Fibroblast of lung (primary cell): Measurements from ENCODE around the gene LMO3.

Source experiments
- CTCF ChIP-seq, 2 donors: IDR thresholded peaks in 1 of 2; conservative IDR thresholded peaks in 1 of 2; 1 replicate in 1 of 2; 2 replicates in 1 of 2; pipeline ENCODE4 v1.5.1; 2011 to 2012; ENCODE audit warnings: low read length in 2 of 2, control low read depth in 1 of 2, inconsistent platforms in 1 of 2, low read depth in 1 of 2, mild to moderate bottlenecking in 1 of 2
- EZH2 ChIP-seq: IDR thresholded peaks from 2 replicates; pipeline ENCODE4 v1.5.1; 2012; ENCODE audit warnings: low read length, control low read depth, mild to moderate bottlenecking; ENCODE audit errors: missing control alignments

DNA sequence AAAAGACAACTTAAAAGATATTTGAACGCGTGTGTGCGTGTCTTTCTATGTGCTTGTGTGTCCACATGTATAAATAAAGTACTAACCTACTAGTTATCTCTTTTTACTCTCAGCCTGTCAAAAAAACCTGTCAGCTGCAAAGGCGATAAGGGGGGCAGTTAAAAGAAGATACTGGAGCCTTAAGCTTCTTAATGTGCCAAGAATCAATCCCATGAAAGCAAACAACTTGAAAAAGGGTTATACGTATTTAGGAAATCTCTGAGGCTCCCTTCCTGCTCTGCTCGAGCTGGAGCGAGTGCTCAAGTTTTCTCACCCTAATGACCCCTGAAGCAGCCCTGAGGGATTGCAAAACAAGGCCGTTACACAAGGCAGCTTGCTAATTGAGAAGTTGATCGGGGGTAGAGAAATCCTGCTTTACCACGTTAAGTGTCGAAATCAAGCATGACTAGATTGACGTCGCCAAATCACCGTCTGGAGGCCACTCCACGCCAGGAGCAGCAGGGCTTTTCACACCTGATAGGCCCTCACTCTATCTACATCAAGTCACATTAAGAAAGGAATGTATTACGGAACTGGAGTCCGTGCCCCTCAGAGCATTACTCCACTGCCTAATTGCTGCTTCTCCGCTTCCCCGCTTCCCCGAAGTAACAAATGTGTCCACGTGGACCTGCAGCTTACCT is 32.4 kb downstream of the LMO3 start:
- TF ChIP-seq CTCF (conservative IDR thresholded peaks at IDR 0.05 in 1 of 2, IDR thresholded peaks at IDR 0.05 in 1 of 2; ENCODE audit: low read depth in 1 of 2, low read length in 2 of 2) (no peak), EZH2 (no peak)
